ENCODE data around the gene EIF4B. TPM values are rescaled to one million over a fixed set of nuclear protein-coding genes. Genes with fewer than 3 reads are reported as not detected.

The EIF4B gene
- total RNA-seq, 3 donors from 2014 or later (not counting 1 experiment from before 2014, with no cell fraction given): 505 to 537 (median 518) TPM

DNA sequence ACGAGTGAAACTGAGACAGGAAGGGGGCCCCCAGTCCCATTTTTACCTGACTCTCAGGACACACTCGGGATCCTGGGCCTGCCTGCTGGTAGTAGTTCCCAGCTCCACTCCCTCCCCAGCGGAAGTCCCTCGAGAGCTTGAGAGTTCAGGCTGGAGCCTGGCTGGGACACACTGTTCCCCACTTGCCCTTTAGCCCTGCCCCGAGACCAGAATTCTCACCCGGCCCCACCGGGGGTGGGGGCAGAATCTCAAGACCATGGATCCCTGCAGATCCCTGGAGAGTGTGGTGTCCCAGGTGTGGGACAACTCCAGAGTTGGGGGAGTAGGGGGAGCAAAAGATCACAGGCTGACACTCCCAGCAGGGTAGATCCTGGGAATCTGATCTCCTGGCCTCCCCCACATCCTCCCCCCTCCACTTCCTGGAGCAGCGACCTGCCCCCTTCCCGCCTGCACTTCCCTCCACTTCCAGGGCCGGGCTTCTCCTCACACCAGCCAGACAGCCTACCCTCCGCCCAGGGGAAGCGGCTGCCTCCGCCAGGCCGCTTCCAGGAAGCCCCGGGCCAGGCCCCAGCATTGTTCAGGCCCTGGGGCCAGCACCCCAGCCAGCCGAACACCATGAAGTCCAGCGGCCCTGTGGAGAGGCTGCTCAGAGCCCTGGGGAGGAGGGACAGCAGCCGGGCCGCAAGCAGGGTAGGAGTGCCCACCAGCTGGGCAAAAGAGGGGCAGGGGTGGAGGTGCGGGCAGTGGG is 43.5 kb downstream of the EIF4B start, which contains the start of gene TNS2:
Gene TNS2, plus strand, starts transcription at position 495 of the 748 bp plus-strand sequence. Its CDS starts 121 bp downstream, at position 616.
- ATAC-seq (no peak), DNase-seq (no peak)
- no peaks in the 10 kb centered on the region for H3K27me3 ChIP-seq (ENCODE audit: control insufficient read depth, insufficient read depth, low read length)
- H3K27ac Mint-ChIP-seq: peak within 1 kb of the TSS in 1 of 2 donors; percentile 35
- H3K4me3 ChIP-seq (ENCODE audit: low read length): no peak within 1 kb of the TSS
- no peaks in the 10 kb centered on the region for H3K36me3 Mint-ChIP-seq
- no peaks in the 10 kb centered on the region for H3K9me3 Mint-ChIP-seq
- peaks cover 0 to 2% of the 10 kb centered on the region in 2 donors for H3K27me3 Mint-ChIP-seq (ENCODE audit: low read depth in 2 of 2)
- H3K4me3 Mint-ChIP-seq: peak within 1 kb of the TSS; percentile 4
- peaks cover 33% of the 10 kb centered on the region for H3K4me1 ChIP-seq (ENCODE audit: control insufficient read depth, insufficient read depth, low read length)
- peaks cover 16 to 25% of the 10 kb centered on the region in 2 donors for H3K4me1 Mint-ChIP-seq
- no peaks in the 10 kb centered on the region for H3K36me3 ChIP-seq (ENCODE audit: control insufficient read depth, insufficient read depth, low read length)
- H3K27ac ChIP-seq (ENCODE audit: low read length): no peak within 1 kb of the TSS
- no peaks in the 10 kb centered on the region for H3K9me3 ChIP-seq (ENCODE audit: control insufficient read depth, insufficient read depth, low read length)
- no peak for TF ChIP-seq CTCF (IDR thresholded peaks at IDR 0.05)
- WGBS (ENCODE audit: insufficient coverage): 78% methylated on average over 20 of the region's 20 CpGs
- intact Hi-C loops (cut with micrococcal nuclease): loop anchor here (5.0 kb wide), 1 partner anchor 42 kb away; the partner anchor contains the start of gene EIF4B

- no peaks in the 10 kb centered on the region for H3K27me3 Mint-ChIP-seq (ENCODE audit: low read depth in 2 of 2)
- Histone ChIP-seq H3K4me3 (ENCODE audit: low read length) (no peak overlapping the region), H3K9me3 (ENCODE audit: control insufficient read depth, insufficient read depth, low read length) (no peaks in the 10 kb centered on the region), H3K36me3 (ENCODE audit: control insufficient read depth, insufficient read depth, low read length) (no peaks in the 10 kb centered on the region), H3K27ac (ENCODE audit: low read length) (no peak overlapping the region), H3K4me1 (ENCODE audit: control insufficient read depth, insufficient read depth, low read length) (peaks cover 41% of the 10 kb centered on the region), H3K27me3 (ENCODE audit: control insufficient read depth, insufficient read depth, low read length) (no peaks in the 10 kb centered on the region)
- DNase-seq (no peak), ATAC-seq (no peak)
- TF ChIP-seq CTCF (IDR thresholded peaks at IDR 0.05): no peak
- intact Hi-C loops (cut with micrococcal nuclease): no loop called here
- no peaks in the 10 kb centered on the region for H3K36me3 Mint-ChIP-seq
- peak overlapping the region in 1 of 2 donors; percentile 35 for H3K27ac Mint-ChIP-seq
- no peak overlapping the region for H3K4me3 Mint-ChIP-seq
- 100% methylated on average over 2 of the region's 2 CpGs for WGBS (ENCODE audit: insufficient coverage)
- H3K4me1 Mint-ChIP-seq: peaks cover 21 to 26% of the 10 kb centered on the region in 2 donors
- no peaks in the 10 kb centered on the region for H3K9me3 Mint-ChIP-seq
These were observed 44.3 kb downstream of the EIF4B start for GRCh38 chr12:53050426-53051057.

GRCh38 chr12:53051058-53051880 is 45.0 kb downstream of the EIF4B start:
- H3K36me3 Mint-ChIP-seq: no peaks in the 10 kb centered on the region
- Histone ChIP-seq H3K36me3 (ENCODE audit: control insufficient read depth, insufficient read depth, low read length) (no peaks in the 10 kb centered on the region), H3K9me3 (ENCODE audit: control insufficient read depth, insufficient read depth, low read length) (no peaks in the 10 kb centered on the region), H3K27me3 (ENCODE audit: control insufficient read depth, insufficient read depth, low read length) (no peaks in the 10 kb centered on the region), H3K4me1 (ENCODE audit: control insufficient read depth, insufficient read depth, low read length) (peaks cover 38% of the 10 kb centered on the region), H3K4me3 (ENCODE audit: low read length) (no peak overlapping the region), H3K27ac (ENCODE audit: low read length) (no peak overlapping the region)
- H3K4me1 Mint-ChIP-seq: peaks cover 23 to 26% of the 10 kb centered on the region in 2 donors
- DNase-seq (no peak), ATAC-seq (no peak)
- H3K9me3 Mint-ChIP-seq: no peaks in the 10 kb centered on the region
- no peak for TF ChIP-seq CTCF (IDR thresholded peaks at IDR 0.05)
- intact Hi-C loops (cut with micrococcal nuclease): no loop called here
- no peaks in the 10 kb centered on the region for H3K27me3 Mint-ChIP-seq (ENCODE audit: low read depth in 2 of 2)
- H3K27ac Mint-ChIP-seq: peak overlapping the region in 1 of 2 donors; percentile 35
- 82% methylated on average over 11 of the region's 11 CpGs for WGBS (ENCODE audit: insufficient coverage)
- peak overlapping the region; percentile 47 for H3K4me3 Mint-ChIP-seq

All from natural killer cell (primary cell).